IMR-90 (cell line): ENCODE data around the gene FGF9. TPM values are rescaled to one million over a fixed set of nuclear protein-coding genes. Genes with fewer than 3 reads are reported as not detected.
A peak's percentile ranks its signal among the peaks of the same experiment; 100 is the strongest.

Experiments
- ATAC-seq: fragments of 200-7000 bp; cut with Tn5 transposase; 2 replicates; pipeline ENCODE4 v1.9.1; 2020; ENCODE audit warnings: low read depth, mild to moderate bottlenecking, moderate library complexity
- BruUV-seq: library from RNA; stranded (reverse); fragments of 400-500 nt; replicated peaks from 2 replicates; lab custom pipeline; 2021; lab: Mats Ljungman, UMichigan
- CTCF ChIA-PET: fragments of 300-600 bp; formaldehyde crosslinking; extraction: SDS; loops from one replicate; lab custom pipeline; 2021; ENCODE audit warnings: antibody characterized with exemption; lab: Yijun Ruan, JAX
- POLR2A ChIA-PET: fragments of 300-600 bp; sonication (Branson Sonifier 250); formaldehyde crosslinking; loops from one replicate; lab custom pipeline; 2022; ENCODE audit warnings: antibody characterized with exemption; ENCODE audit not compliant: unreplicated experiment; lab: Charles Lee
- DNase-seq: peaks from one replicate; pipeline ENCODE4 v3.0.0; 2013
- H2AFZ ChIP-seq: replicated peaks from 2 replicates; pipeline ENCODE3; 2013; ENCODE audit warnings: low read length, mild to moderate bottlenecking; ENCODE audit not compliant: poor library complexity
- H2AK5ac ChIP-seq: 2 replicates; pipeline ENCODE4 v1.6.1; 2013; ENCODE audit warnings: low read depth, low read length, inconsistent platforms
- H2AK9ac ChIP-seq: replicated peaks from 2 replicates; pipeline ENCODE3; 2013; ENCODE audit warnings: mild to moderate bottlenecking, low read depth, low read length, moderate library complexity; ENCODE audit not compliant: poor library complexity
- H2BK120ac ChIP-seq: 2 replicates; pipeline ENCODE4 v1.6.1; 2013; ENCODE audit warnings: low read depth, low read length, inconsistent platforms
- H2BK15ac ChIP-seq: 3 replicates; pipeline ENCODE4 v1.6.1; 2013; ENCODE audit warnings: low read depth, low read length, inconsistent platforms
- H2BK20ac ChIP-seq: 2 replicates; pipeline ENCODE4 v1.6.1; 2013; ENCODE audit warnings: low read depth, mild to moderate bottlenecking, inconsistent platforms, low read length, moderate library complexity
- H2BK5ac ChIP-seq: 2 replicates; pipeline ENCODE4 v1.6.1; 2013; ENCODE audit warnings: mild to moderate bottlenecking, low read depth, low read length, inconsistent platforms; ENCODE audit not compliant: poor library complexity, severe bottlenecking
- H3K14ac ChIP-seq: replicated peaks from 2 replicates; pipeline ENCODE4 v1.6.1; 2013; ENCODE audit warnings: low read depth, low read length, inconsistent platforms
- H3K18ac ChIP-seq: 2 replicates; pipeline ENCODE4 v1.6.1; 2013; ENCODE audit warnings: low read depth, low read length, control low read depth
- H3K23ac ChIP-seq: 2 replicates; pipeline ENCODE4 v1.6.1; 2013; ENCODE audit warnings: low read depth, low read length, inconsistent platforms
- H3K27ac ChIP-seq: 2 replicates; pipeline ENCODE4 v1.5.1; 2013; ENCODE audit warnings: mild to moderate bottlenecking, control low read depth, low read length; ENCODE audit not compliant: insufficient read depth
- H3K27me3 ChIP-seq: 2 replicates; pipeline ENCODE4 v1.6.1; 2013; ENCODE audit warnings: low read length; ENCODE audit not compliant: control insufficient read depth, insufficient read depth
- H3K36me3 ChIP-seq: 2 replicates; pipeline ENCODE4 v1.6.1; 2013; ENCODE audit warnings: low read length, mixed read lengths; ENCODE audit not compliant: control insufficient read depth, insufficient read depth
- H3K4ac ChIP-seq: 2 replicates; pipeline ENCODE4 v1.6.1; 2013; ENCODE audit warnings: low read depth, low read length, inconsistent platforms
- H3K4me1 ChIP-seq: 2 replicates; pipeline ENCODE4 v1.6.1; 2013; ENCODE audit warnings: low read length, mixed read lengths; ENCODE audit not compliant: control insufficient read depth, insufficient read depth
- H3K4me2 ChIP-seq: 2 replicates; pipeline ENCODE4 v1.6.1; 2013; ENCODE audit warnings: low read depth, mild to moderate bottlenecking, control low read depth, low read length, moderate library complexity
- H3K4me3 ChIP-seq: 2 replicates; pipeline ENCODE4 v1.5.1; 2013; ENCODE audit warnings: low read depth, mild to moderate bottlenecking, control low read depth, low read length, moderate library complexity; ENCODE audit not compliant: insufficient read depth
- H3K56ac ChIP-seq: 2 replicates; pipeline ENCODE4 v1.6.1; 2013; ENCODE audit warnings: low read length, inconsistent platforms; ENCODE audit not compliant: insufficient read depth; ENCODE audit errors: extremely low read depth
- H3K79me1 ChIP-seq, 2 experiments: 2 replicates each; pipeline ENCODE4 v1.6.1; 2013; ENCODE audit warnings: low read length in 2 of 2, inconsistent platforms in 1 of 2, low read depth in 1 of 2
- H3K9ac ChIP-seq: 2 replicates; pipeline ENCODE4 v1.6.1; 2013; ENCODE audit warnings: low read depth, low read length, control low read depth
- H3K9me1 ChIP-seq: 2 replicates; pipeline ENCODE4 v1.6.1; 2013; ENCODE audit warnings: low read length, inconsistent platforms; ENCODE audit not compliant: insufficient read depth
- H3K9me3 ChIP-seq: 2 replicates; pipeline ENCODE4 v1.6.1; 2013; ENCODE audit warnings: low read length; ENCODE audit not compliant: control insufficient read depth, insufficient read depth
- H4K20me1 ChIP-seq: 2 replicates; pipeline ENCODE4 v1.6.1; 2013; ENCODE audit warnings: low read length, inconsistent platforms; ENCODE audit not compliant: insufficient read depth
- H4K5ac ChIP-seq: 2 replicates; pipeline ENCODE4 v1.6.1; 2013; ENCODE audit warnings: mild to moderate bottlenecking, low read depth, low read length, control low read depth
- H4K8ac ChIP-seq, 2 experiments: 2 replicates each; pipeline ENCODE4 v1.6.1; 2013; ENCODE audit warnings: low read depth in 2 of 2, low read length in 2 of 2, control low read depth in 1 of 2, inconsistent platforms in 1 of 2
- H4K91ac ChIP-seq: 2 replicates; pipeline ENCODE4 v1.6.1; 2013; ENCODE audit warnings: low read depth, low read length, inconsistent platforms; ENCODE audit not compliant: insufficient read depth
- BHLHE40 ChIP-seq: fragments of 150-350 bp; IDR thresholded peaks from 2 replicates; pipeline ENCODE4 v1.6.1; 2016; ENCODE audit warnings: mild to moderate bottlenecking, low read depth, low read length
- CEBPB ChIP-seq: IDR thresholded peaks from 2 replicates; pipeline ENCODE4 v1.6.1; 2012; ENCODE audit warnings: low read depth, low read length, improper control_type of control experiment
- CHD1 ChIP-seq: IDR thresholded peaks from 2 replicates; pipeline ENCODE4 v1.6.1; 2012; ENCODE audit warnings: low read depth, low read length, improper control_type of control experiment
- FOS ChIP-seq: fragments of 150-350 bp; IDR thresholded peaks from 2 replicates; pipeline ENCODE4 v1.6.1; 2016; ENCODE audit warnings: low read depth, low read length
- MAFK ChIP-seq: IDR thresholded peaks from 2 replicates; pipeline ENCODE4 v1.6.1; 2012; ENCODE audit warnings: low read depth, low read length, improper control_type of control experiment
- MAZ ChIP-seq: IDR thresholded peaks from 2 replicates; pipeline ENCODE4 v1.6.1; 2012; ENCODE audit warnings: low read depth, mild to moderate bottlenecking, low read length, improper control_type of control experiment, moderate library complexity, borderline replicate concordance
- MXI1 ChIP-seq: IDR thresholded peaks from 2 replicates; pipeline ENCODE4 v1.6.1; 2012; ENCODE audit warnings: low read depth, mild to moderate bottlenecking, low read length, moderate library complexity, borderline replicate concordance
- NFE2L2 ChIP-seq: fragments of 150-350 bp; IDR thresholded peaks from 2 replicates; pipeline ENCODE4 v1.6.1; 2016; ENCODE audit warnings: low read depth, mild to moderate bottlenecking, low read length
- POLR2A ChIP-seq: IDR thresholded peaks from 2 replicates; pipeline ENCODE4 v1.6.1; 2012; ENCODE audit warnings: mild to moderate bottlenecking, low read depth, low read length
- RAD21 ChIP-seq: IDR thresholded peaks from 2 replicates; pipeline ENCODE4 v1.6.1; 2012; ENCODE audit warnings: low read length, improper control_type of control experiment
- RCOR1 ChIP-seq: IDR thresholded peaks from 2 replicates; pipeline ENCODE4 v1.6.1; 2012; ENCODE audit warnings: mild to moderate bottlenecking, low read length, improper control_type of control experiment; ENCODE audit not compliant: insufficient replicate concordance
- SMC3 ChIP-seq: fragments of 150-350 bp; IDR thresholded peaks from 2 replicates; pipeline ENCODE4 v1.6.1; 2016; ENCODE audit warnings: low read depth, mild to moderate bottlenecking, antibody characterized with exemption, low read length, moderate library complexity
- WGBS, 2 experiments: methylation state at CpG; one replicate each; pipeline versions ENCODE4 v1.1.5 to v1.1.7; 2013; ENCODE audit warnings: missing lambda C conversion rate in 2 of 2; ENCODE audit not compliant: insufficient read length in 1 of 2; ENCODE audit errors: extremely low coverage in 2 of 2; 5-methylcytosine and 5-hydroxymethylcytosine counted together
- dilution Hi-C: fragments of 300-500 bp; cut with HindIII; formaldehyde crosslinking; loops from one replicate; pipeline ENCODE4 v1.14.3; 2018; ENCODE audit warnings: low sequenced_read_pairs; ENCODE audit not compliant: unreplicated experiment
- in situ Hi-C: fragments of 300-500 bp; cut with MboI; formaldehyde crosslinking; loops from 3 replicates; pipeline ENCODE4 v1.14.3; 2019; ENCODE audit warnings: low sequenced_read_pairs, inconsistent platforms, mixed read lengths
- intact Hi-C: fragments of 100-400 bp; cut with micrococcal nuclease; formaldehyde crosslinking; loops from 2 replicates; pipeline ENCODE4 v1.10.0; 2022
- polyA plus RNA-seq, 3 experiments: library from polyadenylated mRNA; depleted of rRNA; stranded (reverse); fragments of >200 nt; gene quantifications; 2 replicates each; pipeline ENCODE4 v1.2.3, GENCODE V29; 2012; ENCODE audit warnings: low replicate concordance in 1 of 3
- total RNA-seq: library from RNA; depleted of rRNA; stranded (reverse); fragments of >200 nt; gene quantifications from 2 replicates; pipeline ENCODE4 v1.2.3, GENCODE V29; 2012
- TF ChIP-seq, protein P1 (sequence below): conservative IDR thresholded peaks from 2 replicates; pipeline ENCODE4 v1.5.1; 2012; ENCODE audit warnings: mild to moderate bottlenecking, low read depth, low read length, improper control_type of control experiment
- TF ChIP-seq, protein P2 (sequence below): fragments of 150-350 bp; IDR thresholded peaks from 2 replicates; pipeline ENCODE4 v1.6.1; 2017; ENCODE audit warnings: mild to moderate bottlenecking, antibody characterized with exemption, low read length, low read depth

The FGF9 gene
- total and polyA plus RNA-seq, 2 of the 4 experiments (the other 2 are of a cell fraction) = under 0.01 to 0.05 TPM

DNA sequence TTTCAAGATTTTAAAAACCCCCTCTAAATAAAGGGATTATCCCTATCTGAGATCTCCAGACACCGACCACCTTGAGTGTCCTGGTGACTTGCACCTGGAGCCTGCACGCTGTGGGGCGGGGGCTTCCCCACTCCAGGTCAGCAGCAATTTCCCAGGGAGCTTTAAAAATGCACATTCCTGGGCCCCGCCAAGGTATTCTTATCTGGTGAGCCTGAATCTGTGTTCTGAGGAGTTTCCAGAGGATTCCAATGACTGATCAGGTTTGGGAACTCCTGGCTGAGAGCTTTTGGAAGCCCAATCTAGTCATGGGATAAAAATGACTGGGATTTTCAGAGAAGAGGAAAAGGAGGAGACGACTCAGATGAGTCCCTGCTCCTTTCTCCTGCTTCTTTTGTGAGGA, 66.1 kb downstream of the FGF9 start:
- DNase-seq (no peak), ATAC-seq (no peak)
- WGBS, 2 experiments = no CpG with 5 or more reads among the region's 5 CpGs
- no peak overlapping the region; the same call in 2 of the 3 replicates for H2BK15ac ChIP-seq
- no peak overlapping the region; the same call in 1 of the 2 replicates for H4K91ac ChIP-seq
- dilution Hi-C loops (no loop called here), intact Hi-C loops (no loop called here), in situ Hi-C loops (no loop called here)
- 0 out of 2 replicates have a peak overlapping the region, but pooled peaks have one; percentile 0 for H3K14ac ChIP-seq
- TF ChIP-seq BHLHE40 (no peak), MXI1 (no peak), MAZ (no peak), RAD21 (no peak), RCOR1 (no peak), MAFK (no peak), FOS (no peak), SMC3 (no peak), POLR2A (no peak), NFE2L2 (no peak), CEBPB (no peak), CHD1 (no peak)
- TF ChIP-seq, protein P1, sequence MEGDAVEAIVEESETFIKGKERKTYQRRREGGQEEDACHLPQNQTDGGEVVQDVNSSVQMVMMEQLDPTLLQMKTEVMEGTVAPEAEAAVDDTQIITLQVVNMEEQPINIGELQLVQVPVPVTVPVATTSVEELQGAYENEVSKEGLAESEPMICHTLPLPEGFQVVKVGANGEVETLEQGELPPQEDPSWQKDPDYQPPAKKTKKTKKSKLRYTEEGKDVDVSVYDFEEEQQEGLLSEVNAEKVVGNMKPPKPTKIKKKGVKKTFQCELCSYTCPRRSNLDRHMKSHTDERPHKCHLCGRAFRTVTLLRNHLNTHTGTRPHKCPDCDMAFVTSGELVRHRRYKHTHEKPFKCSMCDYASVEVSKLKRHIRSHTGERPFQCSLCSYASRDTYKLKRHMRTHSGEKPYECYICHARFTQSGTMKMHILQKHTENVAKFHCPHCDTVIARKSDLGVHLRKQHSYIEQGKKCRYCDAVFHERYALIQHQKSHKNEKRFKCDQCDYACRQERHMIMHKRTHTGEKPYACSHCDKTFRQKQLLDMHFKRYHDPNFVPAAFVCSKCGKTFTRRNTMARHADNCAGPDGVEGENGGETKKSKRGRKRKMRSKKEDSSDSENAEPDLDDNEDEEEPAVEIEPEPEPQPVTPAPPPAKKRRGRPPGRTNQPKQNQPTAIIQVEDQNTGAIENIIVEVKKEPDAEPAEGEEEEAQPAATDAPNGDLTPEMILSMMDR = no peak
- TF ChIP-seq, protein P2, sequence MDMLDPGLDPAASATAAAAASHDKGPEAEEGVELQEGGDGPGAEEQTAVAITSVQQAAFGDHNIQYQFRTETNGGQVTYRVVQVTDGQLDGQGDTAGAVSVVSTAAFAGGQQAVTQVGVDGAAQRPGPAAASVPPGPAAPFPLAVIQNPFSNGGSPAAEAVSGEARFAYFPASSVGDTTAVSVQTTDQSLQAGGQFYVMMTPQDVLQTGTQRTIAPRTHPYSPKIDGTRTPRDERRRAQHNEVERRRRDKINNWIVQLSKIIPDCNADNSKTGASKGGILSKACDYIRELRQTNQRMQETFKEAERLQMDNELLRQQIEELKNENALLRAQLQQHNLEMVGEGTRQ = no peak
- H3K9me1 ChIP-seq = no peaks in the 10 kb centered on the region; the same call in 1 of the 2 replicates
- H4K5ac ChIP-seq = no peak overlapping the region
- H2AFZ ChIP-seq = no peak overlapping the region
- H3K27ac ChIP-seq = no peak overlapping the region
- H2BK20ac ChIP-seq = peak overlapping the region; percentile 2; the same call in 1 of the 2 replicates
- no peak overlapping the region for H3K4ac ChIP-seq
- H3K79me1 ChIP-seq = no peaks in the 10 kb centered on the region
- H3K27me3 ChIP-seq = peaks cover 4% of the 10 kb centered on the region
- no peak overlapping the region for H3K4me2 ChIP-seq
- ChIA-PET CTCF (no interaction called here), POLR2A (no interaction called here)
- H2AK5ac ChIP-seq = no peak overlapping the region; the same call in 1 of the 2 replicates
- peak overlapping the region; percentile 9; the same call in 1 of the 2 replicates for H2BK120ac ChIP-seq
- H2BK5ac ChIP-seq = no peak overlapping the region
- H3K56ac ChIP-seq = no peak overlapping the region
- H3K4me3 ChIP-seq = no peak overlapping the region
- H3K18ac ChIP-seq = no peak overlapping the region
- H3K23ac ChIP-seq = no peak overlapping the region
- H3K9me3 ChIP-seq = peaks cover 2% of the 10 kb centered on the region; the same call in 1 of the 2 replicates
- no TSS peak for BruUV-seq
- H3K36me3 ChIP-seq = no peaks in the 10 kb centered on the region
- H3K4me1 ChIP-seq = peaks cover 12% of the 10 kb centered on the region
- no peak overlapping the region for H2AK9ac ChIP-seq
- H4K20me1 ChIP-seq = no peaks in the 10 kb centered on the region
- H4K8ac ChIP-seq = no peak overlapping the region
- no peak overlapping the region for H3K9ac ChIP-seq
